Caco-2 (cell line): Measurements from ENCODE around the gene SLC35F1. TPM values are rescaled to one million over a fixed set of nuclear protein-coding genes. Genes with fewer than 3 reads are reported as not detected.

Source experiments
- BruUV-seq: library from RNA; stranded (reverse); fragments of 400-500 nt; replicated peaks from 2 replicates; lab custom pipeline; 2021; lab: Mats Ljungman, UMichigan
- CTCF ChIA-PET: fragments of 300-600 bp; sonication (Branson Sonifier 250); formaldehyde crosslinking; loops from one replicate; lab custom pipeline; 2022; ENCODE audit warnings: antibody characterized with exemption; lab: Charles Lee
- POLR2A ChIA-PET: fragments of 300-600 bp; sonication (Branson Sonifier 250); formaldehyde crosslinking; loops from one replicate; lab custom pipeline; 2022; ENCODE audit warnings: antibody characterized with exemption; lab: Charles Lee
- DNase-seq, 2 experiments: peaks; one replicate each; pipeline versions ENCODE4 v3.0.0 to v3.0.0-alpha.2; 2020 to 2022
- H3K27me3 ChIP-seq: replicated peaks from 2 replicates; pipeline ENCODE4 v1.6.0; 2011; ENCODE audit warnings: low read length; ENCODE audit not compliant: control insufficient read depth, insufficient read depth
- H3K36me3 ChIP-seq: 2 replicates; pipeline ENCODE4 v1.5.1; 2011; ENCODE audit warnings: low read length; ENCODE audit not compliant: control insufficient read depth, insufficient read depth
- H3K4me1 ChIP-seq: fragments of 250-450 bp; sonication (Bioruptor Pico); 2 replicates; pipeline ENCODE4 v1.5.1; 2020; ENCODE audit warnings: mild to moderate bottlenecking
- H3K4me3 ChIP-seq: 2 replicates; pipeline ENCODE4 v1.5.1; 2011; ENCODE audit warnings: low read depth, mild to moderate bottlenecking, control low read depth, low read length
- H3K9me3 ChIP-seq: fragments of 250-450 bp; sonication (Bioruptor Pico); 2 replicates; pipeline ENCODE4 v1.5.1; 2020; ENCODE audit warnings: mild to moderate bottlenecking, moderate library complexity
- H3K27ac Mint-ChIP-seq: one replicate; pipeline ENCODE4 v1.8.0; 2022; ENCODE audit warnings: mixed read lengths; ENCODE audit not compliant: unreplicated experiment
- H3K27me3 Mint-ChIP-seq: one replicate; pipeline ENCODE4 v1.8.0; 2022; ENCODE audit warnings: mixed read lengths; ENCODE audit not compliant: insufficient read depth, unreplicated experiment
- H3K36me3 Mint-ChIP-seq: one replicate; pipeline ENCODE4 v1.8.0; 2022; ENCODE audit warnings: mild to moderate bottlenecking, mixed read lengths; ENCODE audit not compliant: insufficient read depth, unreplicated experiment
- H3K4me1 Mint-ChIP-seq: one replicate; pipeline ENCODE4 v1.8.0; 2022; ENCODE audit warnings: low read depth, mixed read lengths; ENCODE audit not compliant: unreplicated experiment
- H3K4me3 Mint-ChIP-seq: one replicate; pipeline ENCODE4 v1.8.0; 2022; ENCODE audit warnings: mild to moderate bottlenecking, moderate library complexity, mixed read lengths; ENCODE audit not compliant: unreplicated experiment
- H3K9me3 Mint-ChIP-seq: one replicate; pipeline ENCODE4 v1.8.0; 2022; ENCODE audit warnings: mixed read lengths; ENCODE audit not compliant: unreplicated experiment
- intact Hi-C: fragments of 100-400 bp; cut with micrococcal nuclease; formaldehyde crosslinking; loops from one replicate; pipeline ENCODE4 v1.10.0; 2022; ENCODE audit not compliant: unreplicated experiment
- total RNA-seq: library from RNA; stranded (reverse); gene quantifications from 2 replicates; pipeline ENCODE4 v1.2.3, GENCODE V29; 2022
- TF ChIP-seq, protein P1 (sequence below), 2 experiments: fragments of 200-600 bp in 1 of 2; IDR thresholded peaks; 1 replicate in 1 of 2; 2 replicates in 1 of 2; pipeline versions ENCODE4 v1.5.1 to v1.8.0; 2011 to 2022; ENCODE audit warnings: antibody characterized with exemption in 1 of 2, control low read depth in 1 of 2, inconsistent platforms in 1 of 2, low read depth in 1 of 2, low read length in 1 of 2, mild to moderate bottlenecking in 1 of 2, moderate library complexity in 1 of 2; ENCODE audit not compliant: insufficient read depth in 1 of 2, severe bottlenecking in 1 of 2, unreplicated experiment in 1 of 2

SLC35F1 gene
- total RNA-seq, 1 experiment from 2014 or later: not detected

DNA sequence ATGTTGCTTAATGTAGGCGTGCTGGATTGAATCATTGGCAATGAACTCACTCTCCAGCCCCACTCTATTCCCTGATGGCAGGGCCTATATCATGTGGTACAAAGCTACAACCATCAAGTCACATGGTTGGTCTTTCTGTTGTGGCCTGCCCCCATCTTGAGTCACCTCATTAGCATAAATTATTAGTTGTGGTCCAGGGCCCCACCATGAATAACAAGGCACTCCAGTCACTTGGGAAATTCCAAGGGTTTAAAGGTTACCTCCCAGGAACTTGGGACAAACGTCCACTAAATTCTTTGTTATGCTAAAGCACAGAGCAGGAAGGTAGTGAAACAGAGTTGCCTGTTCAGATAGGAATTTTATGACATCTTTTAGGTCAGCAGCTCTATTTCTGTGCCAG lies 193.7 kb downstream of the SLC35F1 start:
- Mint-ChIP-seq H3K27ac (no peak overlapping the region), H3K27me3 (no peaks in the 10 kb centered on the region), H3K36me3 (no peaks in the 10 kb centered on the region), H3K9me3 (no peaks in the 10 kb centered on the region), H3K4me3 (no peak overlapping the region), H3K4me1 (no peaks in the 10 kb centered on the region)
- ChIA-PET POLR2A (no interaction called here), CTCF (no interaction called here)
- no peaks in the 10 kb centered on the region for H3K9me3 ChIP-seq
- DNase-seq: no peak
- H3K27me3 ChIP-seq: no peaks in the 10 kb centered on the region
- TF ChIP-seq, protein P1, sequence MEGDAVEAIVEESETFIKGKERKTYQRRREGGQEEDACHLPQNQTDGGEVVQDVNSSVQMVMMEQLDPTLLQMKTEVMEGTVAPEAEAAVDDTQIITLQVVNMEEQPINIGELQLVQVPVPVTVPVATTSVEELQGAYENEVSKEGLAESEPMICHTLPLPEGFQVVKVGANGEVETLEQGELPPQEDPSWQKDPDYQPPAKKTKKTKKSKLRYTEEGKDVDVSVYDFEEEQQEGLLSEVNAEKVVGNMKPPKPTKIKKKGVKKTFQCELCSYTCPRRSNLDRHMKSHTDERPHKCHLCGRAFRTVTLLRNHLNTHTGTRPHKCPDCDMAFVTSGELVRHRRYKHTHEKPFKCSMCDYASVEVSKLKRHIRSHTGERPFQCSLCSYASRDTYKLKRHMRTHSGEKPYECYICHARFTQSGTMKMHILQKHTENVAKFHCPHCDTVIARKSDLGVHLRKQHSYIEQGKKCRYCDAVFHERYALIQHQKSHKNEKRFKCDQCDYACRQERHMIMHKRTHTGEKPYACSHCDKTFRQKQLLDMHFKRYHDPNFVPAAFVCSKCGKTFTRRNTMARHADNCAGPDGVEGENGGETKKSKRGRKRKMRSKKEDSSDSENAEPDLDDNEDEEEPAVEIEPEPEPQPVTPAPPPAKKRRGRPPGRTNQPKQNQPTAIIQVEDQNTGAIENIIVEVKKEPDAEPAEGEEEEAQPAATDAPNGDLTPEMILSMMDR (IDR thresholded peaks at IDR 0.05; ENCODE audit: insufficient read depth in 1 of 2, low read depth in 1 of 2, low read length in 1 of 2, severe bottlenecking in 1 of 2, unreplicated experiment in 1 of 2): no peak
- intact Hi-C loops: no loop called here
- H3K36me3 ChIP-seq: no peaks in the 10 kb centered on the region
- no TSS peak for BruUV-seq
- H3K4me3 ChIP-seq: no peak overlapping the region
- H3K4me1 ChIP-seq: no peaks in the 10 kb centered on the region

GRCh38 chr6:118101220-118101619 lies 194.2 kb downstream of the SLC35F1 start:
- H3K36me3 Mint-ChIP-seq: no peaks in the 10 kb centered on the region
- Histone ChIP-seq H3K9me3 (no peaks in the 10 kb centered on the region), H3K4me3 (no peak overlapping the region), H3K27me3 (no peaks in the 10 kb centered on the region), H3K4me1 (no peaks in the 10 kb centered on the region), H3K36me3 (no peaks in the 10 kb centered on the region)
- BruUV-seq: no TSS peak
- H3K27ac Mint-ChIP-seq: no peak overlapping the region
- H3K4me1 Mint-ChIP-seq: no peaks in the 10 kb centered on the region
- H3K9me3 Mint-ChIP-seq: no peaks in the 10 kb centered on the region
- H3K27me3 Mint-ChIP-seq: no peaks in the 10 kb centered on the region
- TF ChIP-seq, protein P1 (IDR thresholded peaks at IDR 0.05; ENCODE audit: insufficient read depth in 1 of 2, low read depth in 1 of 2, low read length in 1 of 2, severe bottlenecking in 1 of 2, unreplicated experiment in 1 of 2): no peak
- intact Hi-C loops: no loop called here
- ChIA-PET CTCF (interaction anchor here (1.0 kb wide), 1 partner anchor 20 kb away, joined by 3 read pairs; no protein-coding TSS in a partner anchor), POLR2A (no interaction called here)
- DNase-seq: no peak
- H3K4me3 Mint-ChIP-seq: no peak overlapping the region

DNA sequence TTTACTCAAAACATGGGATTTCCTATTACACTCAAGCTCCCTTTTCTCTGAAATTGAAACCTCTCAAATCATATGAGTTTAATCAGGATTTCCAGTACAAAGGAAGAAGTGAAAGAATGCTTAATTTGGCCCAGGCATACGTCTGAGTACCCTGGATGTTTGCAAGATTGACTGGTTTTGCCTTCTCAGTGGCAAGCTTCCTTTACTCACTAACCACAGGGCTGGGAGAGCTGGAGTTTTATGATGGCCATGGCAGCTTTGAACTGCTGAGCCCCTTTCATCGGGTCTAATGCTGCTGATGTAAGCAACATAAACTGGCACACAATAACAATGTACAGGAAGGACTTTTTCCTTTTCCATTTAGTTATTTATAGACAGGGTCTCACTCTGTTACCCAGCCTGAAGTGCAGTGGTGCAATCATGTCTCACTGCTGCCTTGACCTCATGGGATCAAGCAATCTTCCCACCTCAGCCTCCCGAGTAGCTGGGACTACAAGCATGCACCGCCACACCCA lies 194.8 kb downstream of the SLC35F1 start:
- POLR2A ChIA-PET: no interaction called here
- H3K9me3 Mint-ChIP-seq: no peaks in the 10 kb centered on the region
- CTCF ChIA-PET: interaction anchor here (1.0 kb wide), 1 partner anchor 20 kb away, joined by 3 read pairs; no protein-coding TSS in a partner anchor
- no peaks in the 10 kb centered on the region for H3K36me3 ChIP-seq
- no peak overlapping the region for H3K4me3 ChIP-seq
- H3K27me3 Mint-ChIP-seq: no peaks in the 10 kb centered on the region
- H3K27ac Mint-ChIP-seq: no peak overlapping the region
- H3K4me1 ChIP-seq: no peaks in the 10 kb centered on the region
- H3K36me3 Mint-ChIP-seq: no peaks in the 10 kb centered on the region
- no peak for DNase-seq
- no TSS peak for BruUV-seq
- H3K4me3 Mint-ChIP-seq: no peak overlapping the region
- TF ChIP-seq, protein P1 (IDR thresholded peaks at IDR 0.05; ENCODE audit: insufficient read depth in 1 of 2, low read depth in 1 of 2, low read length in 1 of 2, severe bottlenecking in 1 of 2, unreplicated experiment in 1 of 2): no peak
- H3K9me3 ChIP-seq: no peaks in the 10 kb centered on the region
- no peaks in the 10 kb centered on the region for H3K4me1 Mint-ChIP-seq
- H3K27me3 ChIP-seq: no peaks in the 10 kb centered on the region
- intact Hi-C loops: no loop called here
